ENCODE measurements around the gene SPAG6.

SPAG6 gene

DNA sequence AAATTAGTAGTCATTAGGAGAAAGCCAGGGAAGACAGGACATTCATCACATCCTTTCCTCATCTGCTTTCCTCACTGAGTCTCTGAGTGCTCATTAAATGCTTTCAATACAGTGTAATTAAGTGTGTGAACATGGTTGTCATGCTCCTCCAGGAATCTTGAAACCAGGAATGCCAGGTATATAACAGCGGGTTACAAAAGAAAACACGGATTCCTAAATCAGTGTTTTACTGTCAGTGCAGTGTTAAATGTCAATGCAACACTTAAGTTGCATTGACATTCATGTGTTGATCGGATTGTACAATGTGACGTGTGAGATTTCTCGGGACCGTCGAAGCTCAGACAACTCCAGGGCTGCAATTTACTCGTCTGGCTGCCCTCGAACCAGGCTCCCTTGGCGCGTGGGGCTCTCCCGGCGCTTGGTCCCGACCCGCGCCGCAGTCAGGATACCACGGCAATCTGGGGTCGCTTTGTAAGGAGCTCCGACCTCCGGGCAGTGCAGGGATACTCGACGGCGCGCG lies 455 bp upstream of the SPAG6 start:
- Histone ChIP-seq H3K36me3 (ENCODE audit: insufficient read depth, low read length) (no peaks in the 10 kb centered on the region; the same call in 1 of the 2 replicates), H3K4me3 (ENCODE audit: low read depth in 1 of 2, low read length in 2 of 2) (no peak overlapping the region), H3K9me3 (ENCODE audit: insufficient read depth, low read length, severe bottlenecking) (no peaks in the 10 kb centered on the region), H3K4me1 (ENCODE audit: insufficient read depth, low read length) (peaks cover 15% of the 10 kb centered on the region), H2AFZ (ENCODE audit: low read depth, low read length) (no peak overlapping the region), H3K79me2 (ENCODE audit: insufficient read depth, low read length) (no peaks in the 10 kb centered on the region), H3K9ac (ENCODE audit: low read depth, low read length) (no peak overlapping the region), H3K27me3 (ENCODE audit: insufficient read depth, low read length, poor library complexity) (peaks cover 46% of the 10 kb centered on the region), H3K4me2 (ENCODE audit: insufficient read depth, low read length) (no peak overlapping the region), H4K20me1 (ENCODE audit: insufficient read depth, low read length) (no peaks in the 10 kb centered on the region), H3K27ac (ENCODE audit: low read length) (no peak overlapping the region)
- ATAC-seq (ENCODE audit: insufficient read depth, low read depth) (no peak), DNase-seq (no peak)
- TF ChIP-seq, protein P1, sequence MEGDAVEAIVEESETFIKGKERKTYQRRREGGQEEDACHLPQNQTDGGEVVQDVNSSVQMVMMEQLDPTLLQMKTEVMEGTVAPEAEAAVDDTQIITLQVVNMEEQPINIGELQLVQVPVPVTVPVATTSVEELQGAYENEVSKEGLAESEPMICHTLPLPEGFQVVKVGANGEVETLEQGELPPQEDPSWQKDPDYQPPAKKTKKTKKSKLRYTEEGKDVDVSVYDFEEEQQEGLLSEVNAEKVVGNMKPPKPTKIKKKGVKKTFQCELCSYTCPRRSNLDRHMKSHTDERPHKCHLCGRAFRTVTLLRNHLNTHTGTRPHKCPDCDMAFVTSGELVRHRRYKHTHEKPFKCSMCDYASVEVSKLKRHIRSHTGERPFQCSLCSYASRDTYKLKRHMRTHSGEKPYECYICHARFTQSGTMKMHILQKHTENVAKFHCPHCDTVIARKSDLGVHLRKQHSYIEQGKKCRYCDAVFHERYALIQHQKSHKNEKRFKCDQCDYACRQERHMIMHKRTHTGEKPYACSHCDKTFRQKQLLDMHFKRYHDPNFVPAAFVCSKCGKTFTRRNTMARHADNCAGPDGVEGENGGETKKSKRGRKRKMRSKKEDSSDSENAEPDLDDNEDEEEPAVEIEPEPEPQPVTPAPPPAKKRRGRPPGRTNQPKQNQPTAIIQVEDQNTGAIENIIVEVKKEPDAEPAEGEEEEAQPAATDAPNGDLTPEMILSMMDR (IDR thresholded peaks at IDR 0.05; ENCODE audit: borderline replicate concordance, extremely low read depth, low read length, poor library complexity, severe bottlenecking), result no peak

DNA sequence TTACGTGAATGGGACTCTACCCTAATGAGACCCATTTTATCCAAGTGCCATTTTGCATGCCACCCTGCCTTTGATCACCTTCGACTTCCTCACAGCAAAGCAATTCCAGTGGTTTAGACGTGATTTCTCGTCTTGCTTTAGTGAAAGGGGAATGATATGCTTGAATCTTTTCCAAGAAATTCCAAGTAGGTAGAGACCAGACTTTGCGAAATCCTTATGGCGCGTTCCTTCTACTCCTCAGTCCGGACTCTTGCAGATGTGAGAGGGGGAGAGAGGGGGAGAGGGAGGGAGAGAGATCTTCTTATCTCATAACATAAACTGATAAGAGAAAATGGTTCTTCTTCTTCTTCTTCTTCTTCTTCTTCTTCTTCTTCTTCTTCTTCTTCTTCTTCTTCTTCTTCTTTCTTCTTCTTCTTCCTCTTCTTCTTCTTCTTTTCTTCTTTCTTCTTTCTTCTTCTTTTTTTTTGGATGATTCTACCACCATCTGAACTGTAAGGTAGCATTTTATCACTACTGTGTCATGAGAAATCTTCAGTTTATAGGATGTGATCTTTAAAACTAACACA lies 883 bp downstream of the SPAG6 start:
- no peak for ATAC-seq (ENCODE audit: insufficient read depth, low read depth)
- peaks cover 40% of the 10 kb centered on the region for H3K27me3 ChIP-seq (ENCODE audit: insufficient read depth, low read length, poor library complexity)

DNA sequence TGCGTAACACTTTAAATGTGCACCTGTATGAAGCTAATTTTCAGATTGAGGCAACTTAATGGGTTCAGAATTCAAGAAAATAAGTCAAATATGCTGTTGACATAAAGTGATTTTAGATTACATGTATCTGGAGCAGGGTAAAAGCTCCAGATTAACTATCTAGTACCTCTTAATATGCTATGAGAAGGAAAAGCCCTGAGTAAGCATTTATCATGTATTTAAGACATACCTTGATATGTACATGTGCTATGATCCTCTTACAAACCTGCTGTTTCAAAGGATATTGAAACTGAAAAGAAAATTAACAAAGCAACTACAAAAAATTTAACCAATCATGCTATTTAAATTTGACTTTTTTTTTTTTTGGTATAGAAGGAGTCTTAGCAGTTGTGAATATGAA lies 4.5 kb downstream of the SPAG6 start:
- Histone ChIP-seq H2AFZ (ENCODE audit: low read depth, low read length) (no peak overlapping the region), H3K4me1 (ENCODE audit: insufficient read depth, low read length) (no peaks in the 10 kb centered on the region)
- no peak for ATAC-seq (ENCODE audit: insufficient read depth, low read depth)

More for the DNA sequence above, 883 bp downstream of the SPAG6 start:
- H3K27ac ChIP-seq (ENCODE audit: low read length), result no peak overlapping the region
- no peak overlapping the region for H3K4me2 ChIP-seq (ENCODE audit: insufficient read depth, low read length)
- H2AFZ ChIP-seq (ENCODE audit: low read depth, low read length), result no peak overlapping the region
- DNase-seq, result no peak
- peaks cover 9% of the 10 kb centered on the region for H3K4me1 ChIP-seq (ENCODE audit: insufficient read depth, low read length)
- H3K9me3 ChIP-seq (ENCODE audit: insufficient read depth, low read length, severe bottlenecking), result no peaks in the 10 kb centered on the region
- H3K4me3 ChIP-seq (ENCODE audit: low read depth in 1 of 2, low read length in 2 of 2), result no peak overlapping the region
- H3K9ac ChIP-seq (ENCODE audit: low read depth, low read length), result no peak overlapping the region
- H3K79me2 ChIP-seq (ENCODE audit: insufficient read depth, low read length), result no peaks in the 10 kb centered on the region
- no peaks in the 10 kb centered on the region for H4K20me1 ChIP-seq (ENCODE audit: insufficient read depth, low read length)
- TF ChIP-seq, protein P1 (IDR thresholded peaks at IDR 0.05; ENCODE audit: borderline replicate concordance, extremely low read depth, low read length, poor library complexity, severe bottlenecking), result no peak
- TF ChIP-seq EZH2 (IDR thresholded peaks at IDR 0.05; ENCODE audit: borderline replicate concordance, low read depth, low read length, severe bottlenecking), result no peak
- H3K36me3 ChIP-seq (ENCODE audit: insufficient read depth, low read length), result no peaks in the 10 kb centered on the region

More for the DNA sequence above, 4.5 kb downstream of the SPAG6 start:
- Histone ChIP-seq H3K27me3 (ENCODE audit: insufficient read depth, low read length, poor library complexity) (peaks cover 8% of the 10 kb centered on the region), H3K36me3 (ENCODE audit: insufficient read depth, low read length) (no peaks in the 10 kb centered on the region), H3K4me2 (ENCODE audit: insufficient read depth, low read length) (no peak overlapping the region), H3K79me2 (ENCODE audit: insufficient read depth, low read length) (no peaks in the 10 kb centered on the region), H3K9ac (ENCODE audit: low read depth, low read length) (no peak overlapping the region), H3K9me3 (ENCODE audit: insufficient read depth, low read length, severe bottlenecking) (no peaks in the 10 kb centered on the region), H4K20me1 (ENCODE audit: insufficient read depth, low read length) (no peaks in the 10 kb centered on the region), H3K4me3 (ENCODE audit: low read depth in 1 of 2, low read length in 2 of 2) (no peak overlapping the region), H3K27ac (ENCODE audit: low read length) (no peak overlapping the region)
- TF ChIP-seq EZH2 (IDR thresholded peaks at IDR 0.05; ENCODE audit: borderline replicate concordance, low read depth, low read length, severe bottlenecking), result no peak
- TF ChIP-seq, protein P1 (IDR thresholded peaks at IDR 0.05; ENCODE audit: borderline replicate concordance, extremely low read depth, low read length, poor library complexity, severe bottlenecking), result no peak
- DNase-seq, result no peak
